GM19328 (cell line): Measurements from ENCODE around the gene RBM26.
"Not testable (repeated sequence)": the region's sequence is repeated elsewhere in the genome, so short reads cannot be mapped to it uniquely, and the experiment has no call there.

Experiments used
- ATAC-seq: cut with Tn5 transposase; IDR thresholded peaks from one replicate; pipeline ENCODE4 v1.9.1; 2021; ENCODE audit warnings: mild to moderate bottlenecking, moderate library complexity; ENCODE audit not compliant: unreplicated experiment

RBM26 gene

GRCh38 chr13:79387853-79388252 lies 18.2 kb downstream of the RBM26 start:
- no peak for ATAC-seq

GRCh38 chr13:79386125-79386826 lies 19.8 kb downstream of the RBM26 start:
- ATAC-seq, result peak; percentile 9

- peak; percentile 87 for ATAC-seq
Measured at GRCh38 chr13:79385694-79386093, 20.4 kb downstream of the RBM26 start.

- ATAC-seq, result no peak
Measured at GRCh38 chr13:79384022-79384610, 21.9 kb downstream of the RBM26 start.

GRCh38 chr13:79382545-79383275 lies 23.3 kb downstream of the RBM26 start:
- ATAC-seq, result peak; percentile 39

GRCh38 chr13:79380997-79381396 lies 25.1 kb downstream of the RBM26 start:
- no peak for ATAC-seq

GRCh38 chr13:79379274-79379673 lies 26.8 kb downstream of the RBM26 start:
- ATAC-seq, result no peak

GRCh38 chr13:79376843-79377242 lies 29.2 kb downstream of the RBM26 start:
- ATAC-seq, result no peak

GRCh38 chr13:79374578-79374977 lies 31.5 kb downstream of the RBM26 start:
- ATAC-seq, result no peak

GRCh38 chr13:79373916-79374315 lies 32.1 kb downstream of the RBM26 start:
- no peak for ATAC-seq

GRCh38 chr13:79369226-79369625 lies 36.8 kb downstream of the RBM26 start:
- no peak for ATAC-seq

GRCh38 chr13:79365981-79366380 lies 40.1 kb downstream of the RBM26 start:
- ATAC-seq, result no peak

- ATAC-seq, result no peak
Measured at GRCh38 chr13:79361299-79361698, 44.8 kb downstream of the RBM26 start.

- ATAC-seq, result no peak
Measured at GRCh38 chr13:79360095-79360494, 46.0 kb downstream of the RBM26 start.

GRCh38 chr13:79359064-79359463 lies 47.0 kb downstream of the RBM26 start:
- no peak for ATAC-seq

GRCh38 chr13:79354285-79354684 lies 51.8 kb downstream of the RBM26 start:
- ATAC-seq, result no peak

- no peak for ATAC-seq
Measured at GRCh38 chr13:79353693-79354092, 52.4 kb downstream of the RBM26 start.

- ATAC-seq, result no peak
Measured at GRCh38 chr13:79352107-79352506, 53.9 kb downstream of the RBM26 start.

GRCh38 chr13:79349608-79350007 lies 56.4 kb downstream of the RBM26 start:
- ATAC-seq, result not testable (repeated sequence)

GRCh38 chr13:79349011-79349410 lies 57.0 kb downstream of the RBM26 start:
- ATAC-seq, result no peak

- no peak for ATAC-seq
Measured at GRCh38 chr13:79346300-79346914, 59.6 kb downstream of the RBM26 start.

GRCh38 chr13:79341202-79341601 lies 64.9 kb downstream of the RBM26 start:
- no peak for ATAC-seq
